Stimulated activated CD4-positive, alpha-beta T cell treated with anti-CD3 and anti-CD28 coated beads, Interleukin-2, amount 100 ng/mL, for 4 hours (primary cell): ENCODE measurements around the gene KAT6B.
"Not testable (repeated sequence)": the region's sequence is repeated elsewhere in the genome, so short reads cannot be mapped to it uniquely, and the experiment has no call there.

Experiments
- DNase-seq: peaks from one replicate; pipeline ENCODE4 v3.0.0-alpha.2; 2020; ENCODE audit warnings: low read depth

Gene KAT6B

GRCh38 chr10:74890460-74890859 is 64.1 kb downstream of the KAT6B start:
- DNase-seq: no peak

- no peak for DNase-seq
These were observed 64.7 kb downstream of the KAT6B start for GRCh38 chr10:74891053-74891452.

GRCh38 chr10:74892839-74893238 is 66.4 kb downstream of the KAT6B start:
- DNase-seq: no peak

GRCh38 chr10:74893329-74893728 is 66.9 kb downstream of the KAT6B start:
- not testable (repeated sequence) for DNase-seq

GRCh38 chr10:74896788-74897527 is 70.6 kb downstream of the KAT6B start:
- DNase-seq: no peak

GRCh38 chr10:74898201-74898976 is 72.0 kb downstream of the KAT6B start:
- DNase-seq: no peak

GRCh38 chr10:74900297-74900696 is 73.9 kb downstream of the KAT6B start:
- no peak for DNase-seq

- no peak for DNase-seq
These were observed 74.9 kb downstream of the KAT6B start for GRCh38 chr10:74901301-74901700.

GRCh38 chr10:74901867-74902450 is 75.6 kb downstream of the KAT6B start:
- no peak for DNase-seq

GRCh38 chr10:74903491-74903890 is 77.1 kb downstream of the KAT6B start:
- no peak for DNase-seq

- no peak for DNase-seq
These were observed 80.3 kb downstream of the KAT6B start for GRCh38 chr10:74906611-74907198.

GRCh38 chr10:74909670-74910069 is 83.3 kb downstream of the KAT6B start:
- no peak for DNase-seq

- DNase-seq: no peak
These were observed 84.0 kb downstream of the KAT6B start for GRCh38 chr10:74910241-74910975.

- DNase-seq: no peak
These were observed 84.6 kb downstream of the KAT6B start for GRCh38 chr10:74910976-74911350.

GRCh38 chr10:74912182-74912581 is 85.8 kb downstream of the KAT6B start:
- DNase-seq: no peak

- DNase-seq: no peak
These were observed 86.3 kb downstream of the KAT6B start for GRCh38 chr10:74912682-74913081.

GRCh38 chr10:74913377-74913979 is 87.1 kb downstream of the KAT6B start:
- no peak for DNase-seq

- no peak for DNase-seq
These were observed 89.9 kb downstream of the KAT6B start for GRCh38 chr10:74916283-74916682.

- DNase-seq: no peak
These were observed 91.2 kb downstream of the KAT6B start for GRCh38 chr10:74917481-74918077.

- DNase-seq: no peak
These were observed 93.3 kb downstream of the KAT6B start for GRCh38 chr10:74919671-74920070.

GRCh38 chr10:74921070-74921469 is 94.7 kb downstream of the KAT6B start:
- not testable (repeated sequence) for DNase-seq
